Fibroblast of lung (primary cell): ENCODE results near the gene ZNF747.

Experiments
- EZH2 ChIP-seq: IDR thresholded peaks from 2 replicates; pipeline ENCODE4 v1.5.1; 2012; ENCODE audit warnings: low read length, control low read depth, mild to moderate bottlenecking; ENCODE audit errors: missing control alignments
- TF ChIP-seq, protein P1 (sequence below), 2 donors: IDR thresholded peaks in 1 of 2; conservative IDR thresholded peaks in 1 of 2; 1 replicate in 1 of 2; 2 replicates in 1 of 2; pipeline ENCODE4 v1.5.1; 2011 to 2012; ENCODE audit warnings: low read length in 2 of 2, control low read depth in 1 of 2, inconsistent platforms in 1 of 2, low read depth in 1 of 2, mild to moderate bottlenecking in 1 of 2

DNA sequence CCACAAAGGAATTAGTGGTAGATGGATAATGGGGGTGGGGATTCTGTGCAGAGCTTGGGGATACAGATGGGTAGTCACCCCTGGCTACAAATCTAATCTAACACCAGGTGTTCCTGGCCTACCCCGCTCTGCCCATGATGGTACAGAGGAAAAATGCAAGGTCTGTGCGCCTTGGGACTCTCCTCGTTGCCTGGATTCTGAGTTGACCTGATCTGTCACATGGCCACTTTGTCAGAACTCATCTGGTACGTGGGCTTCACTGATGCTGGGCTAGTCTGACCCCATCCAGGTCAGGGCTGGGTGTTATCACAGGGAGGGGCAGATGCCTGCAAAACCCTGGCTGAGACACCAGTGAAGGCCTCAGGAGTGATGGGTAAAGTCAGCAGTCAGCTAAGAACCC is 18.3 kb upstream of the ZNF747 start:
- TF ChIP-seq, protein P1, sequence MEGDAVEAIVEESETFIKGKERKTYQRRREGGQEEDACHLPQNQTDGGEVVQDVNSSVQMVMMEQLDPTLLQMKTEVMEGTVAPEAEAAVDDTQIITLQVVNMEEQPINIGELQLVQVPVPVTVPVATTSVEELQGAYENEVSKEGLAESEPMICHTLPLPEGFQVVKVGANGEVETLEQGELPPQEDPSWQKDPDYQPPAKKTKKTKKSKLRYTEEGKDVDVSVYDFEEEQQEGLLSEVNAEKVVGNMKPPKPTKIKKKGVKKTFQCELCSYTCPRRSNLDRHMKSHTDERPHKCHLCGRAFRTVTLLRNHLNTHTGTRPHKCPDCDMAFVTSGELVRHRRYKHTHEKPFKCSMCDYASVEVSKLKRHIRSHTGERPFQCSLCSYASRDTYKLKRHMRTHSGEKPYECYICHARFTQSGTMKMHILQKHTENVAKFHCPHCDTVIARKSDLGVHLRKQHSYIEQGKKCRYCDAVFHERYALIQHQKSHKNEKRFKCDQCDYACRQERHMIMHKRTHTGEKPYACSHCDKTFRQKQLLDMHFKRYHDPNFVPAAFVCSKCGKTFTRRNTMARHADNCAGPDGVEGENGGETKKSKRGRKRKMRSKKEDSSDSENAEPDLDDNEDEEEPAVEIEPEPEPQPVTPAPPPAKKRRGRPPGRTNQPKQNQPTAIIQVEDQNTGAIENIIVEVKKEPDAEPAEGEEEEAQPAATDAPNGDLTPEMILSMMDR (conservative IDR thresholded peaks at IDR 0.05 in 1 of 2, IDR thresholded peaks at IDR 0.05 in 1 of 2; ENCODE audit: low read depth in 1 of 2, low read length in 2 of 2), result no peak
- no peak for TF ChIP-seq EZH2
